Measurements from ENCODE around the gene SCO1. TPM values are rescaled to one million over a fixed set of nuclear protein-coding genes. Genes with fewer than 3 reads are reported as not detected.

Gene SCO1
- total and polyA plus RNA-seq, 2 of the 4 experiments (the other 2 are of a cell fraction), result 17.0 to 21.7 TPM

GRCh38 chr17:10735251-10735650 is 37.9 kb upstream of the SCO1 start:
- no peak overlapping the region for H2AFZ ChIP-seq (replicated peaks; ENCODE audit: low read length, poor library complexity)
- intact Hi-C loops (cut with micrococcal nuclease) (no loop called here), dilution Hi-C loops (cut with HindIII; ENCODE audit: low sequenced_read_pairs, unreplicated experiment) (no loop called here), in situ Hi-C loops (cut with MboI; ENCODE audit: low sequenced_read_pairs) (loop anchor here (5.0 to 10.0 kb wide), 3 partner anchors 90 to 1260 kb away; partner anchors contain the start of gene ZNF18)
- no peak overlapping the region for H3K9ac ChIP-seq (ENCODE audit: low read depth, low read length)
- H3K14ac ChIP-seq (replicated peaks; ENCODE audit: low read depth, low read length), result no peak overlapping the region
- no peaks in the 10 kb centered on the region for H3K79me1 ChIP-seq (ENCODE audit: low read depth in 1 of 2, low read length in 2 of 2)
- no peak overlapping the region for H3K18ac ChIP-seq (ENCODE audit: low read depth, low read length)
- no TSS peak for BruUV-seq (replicated peaks)
- no peak overlapping the region for H3K4me2 ChIP-seq (ENCODE audit: low read depth, low read length)
- H4K91ac ChIP-seq (ENCODE audit: insufficient read depth, low read depth, low read length), result no peak overlapping the region
- no peak overlapping the region for H4K5ac ChIP-seq (ENCODE audit: low read depth, low read length)
- H3K27ac ChIP-seq (ENCODE audit: insufficient read depth, low read length), result no peak overlapping the region
- H3K36me3 ChIP-seq (ENCODE audit: control insufficient read depth, insufficient read depth, low read length), result no peaks in the 10 kb centered on the region
- H3K23ac ChIP-seq (ENCODE audit: low read depth, low read length), result no peak overlapping the region
- H2BK15ac ChIP-seq (ENCODE audit: low read depth, low read length), result no peak overlapping the region
- H3K27me3 ChIP-seq (ENCODE audit: control insufficient read depth, insufficient read depth, low read length), result peaks cover 7% of the 10 kb centered on the region
- H3K4me3 ChIP-seq (ENCODE audit: insufficient read depth, low read depth, low read length), result no peak overlapping the region
- no peak overlapping the region for H4K8ac ChIP-seq (ENCODE audit: low read depth in 2 of 2, low read length in 2 of 2)
- H3K4me1 ChIP-seq (ENCODE audit: control insufficient read depth, insufficient read depth, low read length), result no peaks in the 10 kb centered on the region; the same call in 1 of the 2 replicates
- DNase-seq (no peak), ATAC-seq (ENCODE audit: low read depth) (no peak)
- H4K20me1 ChIP-seq (ENCODE audit: insufficient read depth, low read length), result no peaks in the 10 kb centered on the region
- POLR2A ChIA-PET (ENCODE audit: unreplicated experiment), result no interaction called here
- no peak overlapping the region for H2AK9ac ChIP-seq (replicated peaks; ENCODE audit: low read depth, low read length, poor library complexity)
- H2AK5ac ChIP-seq (ENCODE audit: low read depth, low read length), result no peak overlapping the region
- 86% methylated on average over 1 of the region's 2 CpGs; no CpG with 5 or more reads in 1 of the 2 experiments for WGBS, 2 experiments (ENCODE audit: extremely low coverage in 2 of 2, insufficient read length in 1 of 2)
- no peak overlapping the region for H2BK120ac ChIP-seq (ENCODE audit: low read depth, low read length)
- H3K9me1 ChIP-seq (ENCODE audit: insufficient read depth, low read length), result no peaks in the 10 kb centered on the region
- no peaks in the 10 kb centered on the region for H3K9me3 ChIP-seq (ENCODE audit: control insufficient read depth, insufficient read depth, low read length)
- no peak overlapping the region for H2BK5ac ChIP-seq (ENCODE audit: low read depth, low read length, poor library complexity, severe bottlenecking)
- no peak overlapping the region for H3K56ac ChIP-seq (ENCODE audit: extremely low read depth, insufficient read depth, low read length)
- CTCF ChIA-PET, result interaction anchor here (2.6 kb wide), 1 partner anchor 109 kb away, joined by 16 read pairs; no protein-coding TSS in a partner anchor
- no peak for TF ChIP-seq CHD1 (IDR thresholded peaks at IDR 0.05; ENCODE audit: low read depth, low read length)
- TF ChIP-seq ELK1 (IDR thresholded peaks at IDR 0.05; ENCODE audit: borderline replicate concordance, low read depth, low read length), result no peak
- no peak for TF ChIP-seq SMC3 (IDR thresholded peaks at IDR 0.05; ENCODE audit: low read depth, low read length)
- TF ChIP-seq NFE2L2 (IDR thresholded peaks at IDR 0.05; ENCODE audit: low read depth, low read length), result no peak
- no peak for TF ChIP-seq RAD21 (IDR thresholded peaks at IDR 0.05; ENCODE audit: low read length)
- no peak for TF ChIP-seq CEBPB (IDR thresholded peaks at IDR 0.05; ENCODE audit: low read depth, low read length)
- no peak for TF ChIP-seq RFX5 (IDR thresholded peaks at IDR 0.05; ENCODE audit: low read depth, low read length)
- TF ChIP-seq MAFK (IDR thresholded peaks at IDR 0.05; ENCODE audit: low read depth, low read length), result no peak
- TF ChIP-seq POLR2A (IDR thresholded peaks at IDR 0.05; ENCODE audit: low read depth, low read length), result no peak
- TF ChIP-seq USF2 (IDR thresholded peaks at IDR 0.05; ENCODE audit: low read depth, low read length), result no peak
- no peak for TF ChIP-seq MAZ (IDR thresholded peaks at IDR 0.05; ENCODE audit: borderline replicate concordance, low read depth, low read length)
- TF ChIP-seq MXI1 (IDR thresholded peaks at IDR 0.05; ENCODE audit: borderline replicate concordance, low read depth, low read length), result no peak
- no peak for TF ChIP-seq RCOR1 (IDR thresholded peaks at IDR 0.05; ENCODE audit: insufficient replicate concordance, low read length)
- TF ChIP-seq CTCF (conservative IDR thresholded peaks at IDR 0.05; ENCODE audit: low read depth, low read length), result no peak
- no peak for TF ChIP-seq BHLHE40 (IDR thresholded peaks at IDR 0.05; ENCODE audit: low read depth, low read length)
- no peak for TF ChIP-seq FOS (IDR thresholded peaks at IDR 0.05; ENCODE audit: low read depth, low read length)
- H3K4ac ChIP-seq (ENCODE audit: low read depth, low read length), result no peak overlapping the region
- no peak overlapping the region for H2BK20ac ChIP-seq (ENCODE audit: low read depth, low read length)
